Lower leg skin (tissue), 4 donors: Measurements from ENCODE around the gene CDH16. TPM values are rescaled to one million over a fixed set of nuclear protein-coding genes. Genes with fewer than 3 reads are reported as not detected.

Experiments used
- DNase-seq, 2 donors: peaks; one replicate each; pipeline ENCODE4 v3.0.0-alpha.2; 2019; ENCODE audit warnings: low spot score in 2 of 2
- H3K4me3 ChIP-seq: fragments of 200-600 bp; sonication (generic); 2 replicates; pipeline ENCODE4 v1.5.1; 2017; ENCODE audit warnings: mild to moderate bottlenecking, low read depth; ENCODE audit not compliant: poor library complexity, severe bottlenecking
- CTCF ChIP-seq, 3 donors: fragments of 450-650 bp; IDR thresholded peaks; one replicate each; pipeline ENCODE4 v1.5.1; 2016; ENCODE audit warnings: antibody characterized with exemption in 3 of 3, mild to moderate bottlenecking in 3 of 3, moderate library complexity in 2 of 3
- POLR2A ChIP-seq, 2 donors: fragments of 450-650 bp; IDR thresholded peaks; one replicate each; pipeline ENCODE4 v1.6.1; 2016 to 2017; ENCODE audit warnings: antibody characterized with exemption in 2 of 2, mild to moderate bottlenecking in 1 of 2, moderate library complexity in 1 of 2
- WGBS, 2 donors: methylation state at CpG; one replicate each; pipeline ENCODE4 v1.1.5; 2018; 5-methylcytosine and 5-hydroxymethylcytosine counted together
- intact Hi-C: fragments of 100-400 bp; cut with DNase I; formaldehyde crosslinking; loops from one replicate; pipeline ENCODE4 v1.15.0; 2023; ENCODE audit warnings: low total_unique reads
- total RNA-seq, 4 donors: library from RNA; depleted of rRNA; stranded (reverse); fragments of >200 nt; gene quantifications; one replicate each; pipeline ENCODE4 v1.1.0, GENCODE V29; 2016

CDH16 gene
- total RNA-seq, 4 donors from 2014 or later: 0.10 to 0.58 TPM; not detected in 2

DNA sequence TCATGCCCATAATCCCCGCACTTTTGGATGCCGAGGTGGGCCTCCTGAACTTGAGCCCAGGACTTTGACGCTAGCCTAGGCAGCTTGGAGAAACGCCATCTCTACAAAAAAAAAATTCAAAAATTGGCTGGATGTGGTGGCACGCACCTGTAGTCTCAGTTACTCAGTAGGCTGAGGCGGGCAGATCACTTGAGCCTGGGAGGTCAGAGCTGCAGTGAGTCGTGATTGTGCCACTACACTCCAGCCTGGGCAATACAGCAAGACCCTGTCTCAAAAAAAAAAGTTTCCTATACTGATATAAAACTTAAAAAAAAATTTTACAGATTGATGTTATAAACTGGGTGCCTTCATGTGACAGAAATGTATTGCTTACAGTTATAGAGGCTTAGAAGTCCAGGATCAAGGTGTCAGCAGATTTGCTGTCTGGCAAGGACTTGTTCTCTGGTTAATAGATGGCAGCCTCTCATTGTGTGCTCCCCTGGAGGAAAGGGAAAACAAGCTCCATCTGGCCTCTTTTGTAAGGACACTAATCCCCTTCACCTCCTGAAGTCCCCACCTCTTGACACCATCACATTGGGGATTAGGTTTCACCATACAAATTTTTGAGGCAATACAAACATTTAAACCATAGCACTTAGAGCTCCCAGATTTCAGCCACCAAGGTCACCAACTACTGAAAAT, 33.9 kb upstream of the CDH16 start:
- no peak overlapping the region for H3K4me3 ChIP-seq
- TF ChIP-seq POLR2A (IDR thresholded peaks at IDR 0.05): no peak
- TF ChIP-seq CTCF (IDR thresholded peaks at IDR 0.05): no peak
- WGBS, 2 donors: 80 to 93% methylated on average over 7 of the region's 7 CpGs
- intact Hi-C loops: no loop called here
- DNase-seq: no peak

DNA sequence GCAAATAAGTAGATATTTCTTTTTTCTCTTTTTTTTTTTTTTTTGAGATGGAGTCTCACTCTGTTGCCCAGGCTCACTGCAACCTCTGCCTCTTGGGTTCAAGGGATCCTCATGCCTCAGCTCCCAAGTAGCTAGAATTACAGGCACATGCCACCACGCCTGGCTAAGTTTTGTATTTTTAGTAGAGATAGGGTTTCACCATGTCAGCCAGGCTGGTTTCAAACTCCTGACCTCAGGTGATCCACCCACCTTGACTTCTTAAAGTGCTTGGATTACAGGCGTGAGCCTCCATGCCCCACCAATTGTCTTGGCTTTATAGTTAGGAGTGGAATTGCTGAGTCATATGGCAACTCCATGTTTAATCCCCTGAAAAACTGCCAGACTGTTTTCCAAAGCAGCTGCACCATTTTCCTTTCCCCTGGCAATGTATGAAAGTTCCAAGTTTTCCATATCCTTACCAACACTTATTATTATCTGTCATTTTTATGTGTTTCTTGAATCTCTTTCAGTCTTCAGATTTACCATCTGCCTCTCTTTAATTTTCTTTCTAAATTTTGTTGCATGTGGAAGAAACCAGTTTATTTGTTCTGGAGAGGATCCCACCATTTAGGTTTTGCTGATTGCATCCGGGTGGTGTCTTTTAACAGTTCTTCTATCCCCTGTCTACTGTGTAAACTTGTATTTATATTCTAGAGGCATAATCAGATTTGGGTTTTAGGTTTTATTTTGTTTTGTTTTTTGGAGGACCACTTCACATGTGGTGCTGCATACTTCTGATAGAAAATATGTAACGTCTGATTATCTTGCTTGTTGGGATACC, 32.5 kb upstream of the CDH16 start:
- intact Hi-C loops: no loop called here
- TF ChIP-seq CTCF (IDR thresholded peaks at IDR 0.05) (no peak), POLR2A (IDR thresholded peaks at IDR 0.05) (no peak)
- DNase-seq: no peak
- H3K4me3 ChIP-seq: no peak overlapping the region
- 69 to 78% methylated on average over 4 of the region's 4 CpGs for WGBS, 2 donors

DNA sequence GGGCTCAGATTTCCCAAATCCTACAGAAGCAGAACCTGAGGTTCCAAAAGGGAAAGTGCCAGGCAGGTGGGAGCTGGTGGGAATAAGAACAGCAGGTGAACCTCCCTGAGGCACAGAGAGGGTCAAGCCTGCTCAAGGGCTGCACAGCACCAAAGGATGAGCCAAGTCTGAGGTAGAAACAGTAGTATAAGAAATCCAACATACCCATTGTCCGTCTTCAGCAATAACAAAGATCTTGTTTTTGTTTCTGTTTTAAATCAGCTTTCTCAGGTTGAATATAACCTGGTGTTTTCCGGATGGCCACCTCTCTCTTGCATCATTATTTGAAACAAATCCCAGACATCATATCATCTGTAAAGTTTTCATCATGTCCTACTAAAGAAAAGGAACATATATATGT, 31.8 kb upstream of the CDH16 start:
- intact Hi-C loops: no loop called here
- H3K4me3 ChIP-seq: no peak overlapping the region
- DNase-seq: no peak
- TF ChIP-seq CTCF (IDR thresholded peaks at IDR 0.05) (no peak), POLR2A (IDR thresholded peaks at IDR 0.05) (no peak)
- 71 to 75% methylated on average over 2 of the region's 2 CpGs for WGBS, 2 donors

DNA sequence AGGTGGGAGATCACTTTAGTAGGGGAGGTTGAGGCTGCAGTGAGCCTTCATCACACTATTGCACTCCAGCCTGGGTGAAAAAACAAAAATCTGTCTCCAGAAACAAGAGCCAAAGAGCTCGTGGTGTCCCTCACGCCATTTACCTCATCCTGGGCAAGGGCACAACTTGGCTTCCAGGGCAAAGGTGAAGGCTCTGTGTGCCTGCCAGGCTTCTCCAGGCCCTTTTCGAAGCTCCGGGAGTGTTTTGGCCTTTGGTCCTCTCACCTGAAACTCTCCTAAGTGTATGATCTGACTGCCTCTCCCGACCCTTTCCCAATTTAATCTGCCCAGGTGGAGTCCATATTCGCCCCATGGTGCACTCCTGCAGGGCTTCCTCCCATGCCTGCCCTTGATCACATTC, 30.8 kb upstream of the CDH16 start:
- intact Hi-C loops: no loop called here
- TF ChIP-seq CTCF (IDR thresholded peaks at IDR 0.05) (no peak), POLR2A (IDR thresholded peaks at IDR 0.05) (no peak)
- WGBS, 2 donors: 68 to 78% methylated on average over 6 of the region's 6 CpGs
- DNase-seq: no peak
- no peak overlapping the region for H3K4me3 ChIP-seq

DNA sequence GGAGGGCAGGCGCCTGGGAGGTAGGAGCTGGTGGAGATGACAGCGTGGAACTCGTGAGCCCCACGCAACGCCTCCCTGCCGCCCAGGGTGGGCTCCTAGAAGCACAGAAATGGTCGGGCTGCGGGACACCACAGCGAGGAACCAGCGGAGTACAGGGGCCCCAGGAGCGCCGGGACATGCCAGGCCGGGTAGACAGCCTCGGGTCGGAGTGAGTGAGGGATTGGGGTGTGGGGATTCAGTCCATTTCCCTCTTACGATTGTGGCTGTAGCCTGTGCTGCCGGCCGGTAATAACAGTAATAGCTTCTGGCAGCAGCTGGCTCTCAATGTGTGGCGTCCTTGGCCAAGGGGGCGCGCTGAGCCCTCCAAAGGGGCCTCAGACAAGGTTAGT, 30.1 kb upstream of the CDH16 start:
- intact Hi-C loops: no loop called here
- DNase-seq: no peak
- WGBS, 2 donors: 16 to 23% methylated on average over 16 to 20 of the region's 21 CpGs
- no peak overlapping the region for H3K4me3 ChIP-seq
- TF ChIP-seq POLR2A (IDR thresholded peaks at IDR 0.05): no peak
- TF ChIP-seq CTCF (IDR thresholded peaks at IDR 0.05): no peak
